SK-N-SH (cell line): Measurements from ENCODE around the gene COL4A2. TPM values are rescaled to one million over a fixed set of nuclear protein-coding genes. Genes with fewer than 3 reads are reported as not detected.

Source experiments
- CTCF ChIA-PET: fragments of 300-600, 350-600 bp; formaldehyde crosslinking; extraction: SDS; loops from one replicate; lab custom pipeline; 2021; lab: Yijun Ruan, JAX
- POLR2A ChIA-PET: fragments of 350-600 bp; sonication (Branson Sonifier 250); formaldehyde crosslinking; extraction: SDS; loops from one replicate; lab custom pipeline; 2020; ENCODE audit warnings: antibody characterized with exemption, inconsistent platforms; lab: Yijun Ruan, JAX
- DNase-seq: peaks from one replicate; pipeline ENCODE4 v3.0.0; 2012
- H2AFZ ChIP-seq: fragments of 200-600 bp; sonication (generic); 2 replicates; pipeline ENCODE4 v1.8.1; 2016; ENCODE audit warnings: antibody characterized with exemption, mild to moderate bottlenecking, low read depth
- H3F3A ChIP-seq: fragments of 200-600 bp; sonication (generic); replicated peaks from 2 replicates; pipeline ENCODE3; 2016; ENCODE audit warnings: antibody characterized with exemption, mild to moderate bottlenecking; ENCODE audit not compliant: insufficient read depth
- H3K27ac ChIP-seq, 2 experiments: fragments of 200-500 bp in 1 of 2; fragments of 200-600 bp in 1 of 2; sonication (Bioruptor generic) in 1 of 2; sonication (generic), shearing (Covaris generic) in 1 of 2; 2 replicates each; pipeline versions ENCODE4 v1.5.1 to v1.6.1; 2014 to 2016; ENCODE audit warnings: low read depth in 2 of 2, inconsistent platforms in 1 of 2, low read length in 1 of 2, mild to moderate bottlenecking in 1 of 2, mixed read lengths in 1 of 2
- H3K27me3 ChIP-seq: fragments of 200-600 bp; sonication (generic), shearing (Covaris generic); 2 replicates; pipeline ENCODE4 v1.6.1; 2016; ENCODE audit warnings: mixed run types; ENCODE audit not compliant: insufficient read depth
- H3K36me3 ChIP-seq, 2 experiments: fragments of 200-500 bp in 1 of 2; fragments of 200-600 bp in 1 of 2; sonication (Bioruptor generic) in 1 of 2; sonication (generic) in 1 of 2; replicated peaks in 1 of 2; 2 replicates each; pipeline versions ENCODE3 to v1.5.1; 2014 to 2016; ENCODE audit warnings: low read length in 1 of 2, mild to moderate bottlenecking in 1 of 2; ENCODE audit not compliant: insufficient read depth in 2 of 2, control insufficient read depth in 1 of 2
- H3K4me1 ChIP-seq, 2 experiments: fragments of 200-500 bp in 1 of 2; fragments of 200-600 bp in 1 of 2; sonication (Bioruptor generic) in 1 of 2; sonication (generic), shearing (Covaris generic) in 1 of 2; 2 replicates each; pipeline versions ENCODE4 v1.5.1 to v1.6.1; 2014 to 2016; ENCODE audit warnings: low read depth in 1 of 2, low read length in 1 of 2, mixed run types in 1 of 2; ENCODE audit not compliant: insufficient read depth in 2 of 2, control insufficient read depth in 1 of 2
- H3K4me2 ChIP-seq: fragments of 200-600 bp; sonication (generic), shearing (Covaris generic); 2 replicates; pipeline ENCODE4 v1.6.1; 2017; ENCODE audit warnings: mixed run types
- H3K4me3 ChIP-seq, 2 experiments: fragments of 200-500 bp in 1 of 2; fragments of 200-600 bp in 1 of 2; sonication (Bioruptor generic) in 1 of 2; sonication (generic), shearing (Covaris generic) in 1 of 2; 2 replicates each; pipeline versions ENCODE4 v1.5.1 to v1.8.1; 2014 to 2016; ENCODE audit warnings: low read depth in 2 of 2, inconsistent platforms in 1 of 2, low read length in 1 of 2, mild to moderate bottlenecking in 1 of 2, mixed read lengths in 1 of 2, moderate library complexity in 1 of 2
- H3K79me2 ChIP-seq: fragments of 200-600 bp; sonication (generic); 2 replicates; pipeline ENCODE4 v1.8.1; 2017; ENCODE audit warnings: mild to moderate bottlenecking; ENCODE audit not compliant: insufficient read depth
- H3K9ac ChIP-seq: fragments of 200-600 bp; sonication (generic); 2 replicates; pipeline ENCODE4 v1.6.1; 2017; ENCODE audit warnings: mixed run types
- H3K9me2 ChIP-seq: fragments of 200-600 bp; sonication (generic); 2 replicates; pipeline ENCODE4 v1.6.1; 2017; ENCODE audit warnings: mixed run types
- H3K9me3 ChIP-seq: fragments of 200-600 bp; sonication (generic); 2 replicates; pipeline ENCODE4 v1.6.1; 2017; ENCODE audit warnings: mixed run types, mild to moderate bottlenecking, moderate library complexity
- H4K20me1 ChIP-seq: fragments of 200-600 bp; sonication (generic); 2 replicates; pipeline ENCODE4 v1.6.1; 2017; ENCODE audit warnings: mild to moderate bottlenecking, mixed run types; ENCODE audit not compliant: insufficient read depth
- CHD2 ChIP-seq: fragments of 150-350 bp; IDR thresholded peaks from 2 replicates; pipeline ENCODE4 v1.6.1; 2018; ENCODE audit warnings: low read length; ENCODE audit not compliant: partially characterized antibody
- FOXM1 ChIP-seq: IDR thresholded peaks from 2 replicates; pipeline ENCODE4 v1.4.0; 2012; ENCODE audit warnings: low read depth, mild to moderate bottlenecking
- GABPA ChIP-seq: IDR thresholded peaks from 2 replicates; pipeline ENCODE4 v1.4.0; 2012; ENCODE audit warnings: low read depth, mild to moderate bottlenecking
- IRF3 ChIP-seq: fragments of 150-350 bp; IDR thresholded peaks from 2 replicates; pipeline ENCODE4 v1.6.1; 2016; ENCODE audit warnings: mild to moderate bottlenecking, low read depth, low read length
- MAX ChIP-seq: IDR thresholded peaks from 2 replicates; pipeline ENCODE4 v1.4.0; 2012; ENCODE audit warnings: low read depth
- MXI1 ChIP-seq: IDR thresholded peaks from 2 replicates; pipeline ENCODE4 v1.6.1; 2012; ENCODE audit warnings: mild to moderate bottlenecking, low read depth, low read length, improper control_type of control experiment
- NRF1 ChIP-seq: IDR thresholded peaks from 2 replicates; pipeline ENCODE4 v1.6.1; 2012; ENCODE audit warnings: low read depth, mild to moderate bottlenecking, low read length
- POLR2AphosphoS5 ChIP-seq: IDR thresholded peaks from 2 replicates; pipeline ENCODE4 v1.6.1; 2012; ENCODE audit warnings: low read depth, low read length
- RAD21 ChIP-seq: IDR thresholded peaks from 2 replicates; pipeline ENCODE4 v1.6.1; 2012; ENCODE audit warnings: mild to moderate bottlenecking, low read length
- RXRA ChIP-seq: IDR thresholded peaks from 2 replicates; pipeline ENCODE4 v1.4.0; 2012; ENCODE audit warnings: low read depth, mild to moderate bottlenecking, borderline replicate concordance
- SMC3 ChIP-seq: IDR thresholded peaks from 2 replicates; pipeline ENCODE4 v1.6.1; 2012; ENCODE audit warnings: low read depth, low read length, improper control_type of control experiment
- TAF1 ChIP-seq: IDR thresholded peaks from 2 replicates; pipeline ENCODE4 v1.6.1; 2012; ENCODE audit warnings: low read depth, mild to moderate bottlenecking, low read length, moderate library complexity, borderline replicate concordance
- TCF12 ChIP-seq: IDR thresholded peaks from 2 replicates; pipeline ENCODE4 v1.4.0; 2012
- USF1 ChIP-seq: IDR thresholded peaks from 2 replicates; pipeline ENCODE4 v1.4.0; 2012; ENCODE audit warnings: low read depth, borderline replicate concordance
- USF2 ChIP-seq: fragments of 150-350 bp; IDR thresholded peaks from 2 replicates; pipeline ENCODE4 v1.6.1; 2017; ENCODE audit warnings: antibody characterized with exemption, low read length, low read depth, borderline replicate concordance
- YY1 ChIP-seq: IDR thresholded peaks from 2 replicates; pipeline ENCODE4 v1.4.0; 2012; ENCODE audit warnings: low read depth, mild to moderate bottlenecking
- WGBS: methylation state at CpG from one replicate; pipeline ENCODE4 v1.1.6; 2017; ENCODE audit warnings: low lambda C conversion rate; 5-methylcytosine and 5-hydroxymethylcytosine counted together
- polyA plus RNA-seq, 3 experiments: library from polyadenylated mRNA; depleted of rRNA; stranded (reverse); fragments of >200 nt; gene quantifications; 2 replicates each; pipeline ENCODE4 v1.2.3, GENCODE V29; 2012

Gene COL4A2
- polyA plus RNA-seq, 1 of the 3 experiments (the other 2 are of a cell fraction), result 137 TPM

GRCh38 chr13:110528911-110529310 is 221.8 kb downstream of the COL4A2 start:
- Histone ChIP-seq H3K79me2 (no peaks in the 10 kb centered on the region), H3K27ac (no peak overlapping the region), H3K4me3 (no peak overlapping the region), H3K9me2 (no peaks in the 10 kb centered on the region), H3F3A (no peaks in the 10 kb centered on the region), H3K4me1 (peaks cover 0 to 19% of the 10 kb centered on the region in 2 experiments; a peak in 1 of 4 replicates), H3K27me3 (no peaks in the 10 kb centered on the region), H4K20me1 (no peaks in the 10 kb centered on the region), H3K4me2 (no peak overlapping the region), H2AFZ (no peak overlapping the region), H3K9ac (no peak overlapping the region), H3K36me3 (no peaks in the 10 kb centered on the region), H3K9me3 (no peaks in the 10 kb centered on the region)
- ChIA-PET CTCF (interaction anchor here (1.0 to 1.3 kb wide), 2 partner anchors 25 to 73 kb away, joined by 3 to 4 read pairs; no protein-coding TSS in a partner anchor), POLR2A (no interaction called here)
- 88% methylated on average over 6 of the region's 6 CpGs for WGBS
- TF ChIP-seq USF1, result no peak
- TF ChIP-seq SMC3, result no peak
- TF ChIP-seq IRF3, result no peak
- TF ChIP-seq FOXM1, result no peak
- no peak for TF ChIP-seq RXRA
- no peak for TF ChIP-seq YY1
- TF ChIP-seq TAF1, result no peak
- no peak for TF ChIP-seq MAX
- no peak for TF ChIP-seq MXI1
- no peak for TF ChIP-seq TCF12
- no peak for TF ChIP-seq CHD2
- TF ChIP-seq RAD21, result no peak
- TF ChIP-seq POLR2AphosphoS5, result no peak
- no peak for TF ChIP-seq GABPA
- TF ChIP-seq USF2, result no peak
- no peak for TF ChIP-seq NRF1
- no peak for DNase-seq
